HT-29 (cell line): Measurements from ENCODE around the gene FRMPD1. TPM values are rescaled to one million over a fixed set of nuclear protein-coding genes. Genes with fewer than 3 reads are reported as not detected.

Experiments
- DNase-seq: peaks from one replicate; pipeline ENCODE4 v3.0.0-alpha.2; 2015; ENCODE audit warnings: low spot score
- total RNA-seq: library from RNA; depleted of rRNA; stranded (reverse); fragments of >200 nt; shearing (Covaris generic); gene quantifications from 2 replicates; pipeline ENCODE4 v1.2.3, GENCODE V29; 2014

The FRMPD1 gene
- total RNA-seq, 1 experiment from 2014 or later = not detected

- no peak for DNase-seq
Measured at GRCh38 chr9:37679649-37680402, 29.1 kb downstream of the FRMPD1 start.

GRCh38 chr9:37682951-37683350 lies 32.2 kb downstream of the FRMPD1 start:
- DNase-seq = no peak

DNA sequence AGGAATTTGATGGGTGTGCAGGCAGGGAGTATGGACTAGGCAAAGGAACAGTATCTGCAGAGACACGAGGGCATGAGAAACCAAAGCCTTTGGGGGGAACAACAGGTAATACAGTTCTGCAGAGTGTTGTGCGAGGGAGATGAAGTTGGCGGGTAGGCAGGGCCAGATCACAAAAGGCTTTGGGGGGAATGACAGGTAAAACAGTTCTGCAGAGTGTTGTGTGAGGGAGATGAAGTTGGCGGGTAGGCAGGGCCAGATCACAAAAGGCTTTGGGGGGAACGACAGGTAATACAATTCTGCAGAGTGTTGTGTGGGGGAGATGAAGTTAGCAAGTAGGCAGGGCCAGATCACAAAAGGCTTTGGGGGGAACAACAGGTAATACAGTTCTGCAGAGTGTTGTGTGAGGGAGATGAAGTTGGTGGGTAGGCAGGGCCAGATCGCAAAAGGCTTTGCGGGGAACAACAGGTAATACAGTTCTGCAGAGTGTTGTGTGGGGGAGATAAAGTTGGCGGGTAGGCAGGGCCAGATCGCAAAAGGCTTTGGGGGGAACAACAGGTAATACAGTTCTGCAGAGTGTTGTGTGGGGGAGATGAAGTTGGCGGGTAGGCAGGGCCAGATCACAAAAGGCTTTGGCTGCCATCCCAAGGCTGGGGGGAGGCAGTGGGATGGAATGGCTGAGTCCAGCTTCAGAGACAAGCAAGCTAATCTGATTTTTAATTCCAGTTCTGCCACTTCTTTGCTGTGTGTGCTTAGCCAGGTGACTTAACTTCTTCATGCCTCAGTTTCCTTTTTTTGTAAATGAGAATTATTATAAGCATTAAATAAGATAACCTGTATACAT lies 33.0 kb downstream of the FRMPD1 start:
- DNase-seq = no peak

DNA sequence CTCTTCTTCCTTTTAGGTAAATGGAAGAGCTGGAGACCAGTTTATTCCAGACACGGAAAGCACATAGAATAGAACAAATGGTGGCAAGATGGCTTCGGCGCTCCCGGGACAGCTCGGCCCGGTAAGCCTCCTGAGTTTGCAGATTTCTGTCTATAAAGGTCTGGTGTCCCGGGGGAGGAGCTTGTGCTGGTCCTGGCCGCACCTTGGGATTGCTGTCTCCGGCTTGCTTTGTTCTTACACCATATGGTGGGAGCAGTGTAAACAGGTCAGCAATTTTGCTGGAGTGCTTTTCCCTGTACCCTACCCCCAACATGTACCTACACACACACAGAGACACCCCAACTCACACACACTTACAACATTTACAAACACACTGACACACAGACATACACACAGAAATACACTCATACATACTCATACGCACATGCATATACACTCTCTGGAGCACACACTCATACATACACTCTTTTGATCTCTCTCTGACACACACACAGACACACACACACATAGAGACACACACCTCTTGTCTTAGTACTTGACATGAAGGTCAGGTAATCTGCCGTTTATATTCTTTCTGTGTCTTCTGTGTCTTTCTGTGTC lies 42.0 kb downstream of the FRMPD1 start:
- no peak for DNase-seq

DNA sequence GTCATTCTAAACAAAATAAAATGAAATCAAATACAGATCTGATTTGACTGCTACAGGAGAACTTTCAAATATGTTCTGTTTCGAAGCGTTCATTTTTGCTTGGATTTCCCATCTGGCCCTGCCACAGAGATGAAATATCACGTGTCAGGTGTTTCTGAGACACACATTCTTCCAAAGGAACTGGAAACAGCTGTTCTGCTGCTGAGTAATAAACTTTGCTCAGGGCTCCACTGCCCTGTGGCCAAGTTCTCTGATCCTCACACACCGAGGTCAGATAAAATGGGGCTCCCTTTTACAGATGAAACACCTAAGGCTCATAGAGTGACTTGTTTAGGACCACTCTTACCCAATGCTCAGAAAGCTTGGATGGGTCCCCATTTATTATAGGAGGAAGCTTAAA lies 42.5 kb downstream of the FRMPD1 start:
- no peak for DNase-seq

GRCh38 chr9:37694355-37694754 lies 43.6 kb downstream of the FRMPD1 start:
- no peak for DNase-seq

DNA sequence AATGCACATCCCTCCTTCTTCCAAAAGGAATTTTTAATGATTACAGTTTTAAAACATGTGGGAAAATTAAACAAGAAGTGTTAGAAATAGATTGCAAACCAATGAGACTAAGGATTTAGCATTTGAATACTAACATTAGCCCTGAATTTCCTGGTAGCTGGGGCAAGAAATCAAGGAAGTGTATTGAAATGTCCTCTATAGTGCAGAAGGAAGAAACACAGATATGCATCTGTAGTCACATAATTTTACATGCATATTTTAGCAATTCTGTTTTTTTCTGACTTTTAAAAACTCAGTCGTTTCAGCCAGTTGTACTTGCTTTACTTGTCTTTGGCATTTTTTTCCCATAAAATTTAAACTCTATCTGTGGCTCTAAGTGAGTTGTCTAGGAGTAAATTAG lies 45.8 kb downstream of the FRMPD1 start:
- DNase-seq = no peak

- DNase-seq = no peak
Measured at GRCh38 chr9:37700131-37700530, 49.4 kb downstream of the FRMPD1 start.

GRCh38 chr9:37700900-37701299 lies 50.1 kb downstream of the FRMPD1 start:
- DNase-seq = no peak

DNA sequence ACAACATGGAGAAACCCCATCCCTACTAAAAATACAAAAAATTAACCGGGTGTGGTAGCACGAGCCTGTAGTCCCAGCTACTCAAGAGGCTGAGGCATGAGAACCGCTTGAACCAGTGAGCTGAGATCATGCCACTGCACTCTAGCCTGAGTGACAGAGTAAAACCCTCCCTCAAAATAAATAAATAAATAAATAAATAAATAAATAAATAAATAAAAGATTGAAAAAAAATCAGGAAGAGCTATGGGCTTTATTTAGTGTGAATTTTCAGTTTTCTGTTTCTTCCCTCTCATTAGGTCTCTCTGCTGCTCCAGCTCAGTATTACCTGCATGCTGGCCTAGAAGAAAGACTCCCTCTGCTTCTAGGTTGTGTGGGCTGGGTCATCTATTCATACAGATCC lies 55.0 kb downstream of the FRMPD1 start:
- DNase-seq = no peak

DNA sequence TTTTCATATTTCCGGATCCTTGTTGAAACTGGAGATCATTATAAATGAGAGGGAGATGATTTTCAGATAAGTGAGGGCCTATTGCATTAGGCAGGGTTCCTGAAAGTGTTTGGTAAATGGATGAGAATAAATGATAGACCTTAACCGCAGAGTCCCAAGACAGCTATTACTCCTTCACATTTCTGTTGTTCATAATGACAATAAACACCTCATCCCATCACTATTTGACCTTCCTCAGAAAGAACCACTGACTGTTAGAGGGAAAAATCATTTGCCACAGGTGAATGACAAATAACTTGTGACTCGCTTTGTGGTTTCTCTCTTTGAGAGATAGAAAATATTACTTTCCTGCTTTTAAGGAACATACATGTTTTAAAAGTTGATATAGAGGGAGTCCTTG lies 55.5 kb downstream of the FRMPD1 start:
- no peak for DNase-seq

- no peak for DNase-seq
Measured at GRCh38 chr9:37707748-37708147, 57.0 kb downstream of the FRMPD1 start.

- DNase-seq = no peak
Measured at GRCh38 chr9:37710046-37710445, 59.3 kb downstream of the FRMPD1 start.

DNA sequence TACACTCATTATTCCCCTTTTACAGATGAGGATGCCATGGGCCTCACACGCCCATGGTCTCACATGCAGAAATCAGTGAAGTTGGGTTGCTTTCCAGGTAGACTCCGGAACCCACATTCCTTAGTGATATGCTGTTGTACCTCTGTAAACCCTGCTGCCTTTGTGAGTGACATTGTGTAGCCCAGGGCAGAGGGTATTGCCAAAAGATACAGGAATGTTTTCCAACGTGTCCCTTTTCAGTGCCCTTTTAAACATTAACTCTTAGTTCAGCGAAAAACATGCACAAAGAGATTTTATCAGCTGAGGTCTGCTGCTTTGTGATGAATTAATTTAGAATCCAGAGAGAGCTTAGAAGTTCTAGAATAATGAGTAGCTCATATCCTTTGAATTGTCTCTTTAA lies 64.5 kb downstream of the FRMPD1 start:
- no peak for DNase-seq

DNA sequence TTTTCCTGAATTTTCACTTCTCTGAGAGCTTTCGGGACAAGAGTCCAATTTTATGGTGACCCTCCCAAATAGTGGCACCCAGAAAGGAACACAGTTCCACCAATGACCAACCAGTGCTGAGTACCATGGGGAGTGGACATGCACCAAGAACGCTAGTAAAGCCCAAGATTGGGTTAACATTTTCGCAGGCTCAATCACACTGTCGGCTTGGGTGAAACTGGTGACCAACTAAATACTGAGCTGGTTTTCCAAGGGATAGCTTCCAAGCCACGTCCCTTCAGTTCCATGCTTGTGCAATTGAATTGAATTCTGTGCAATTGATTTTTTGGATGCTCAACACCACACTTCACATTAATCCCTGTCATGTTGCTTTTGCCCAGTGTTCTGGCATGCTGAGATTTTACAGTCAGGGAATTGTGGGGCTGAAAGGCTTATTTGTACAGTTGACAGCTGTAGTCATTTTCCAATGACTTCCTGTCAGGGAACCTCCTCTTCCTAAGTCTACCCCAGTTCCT lies 65.3 kb downstream of the FRMPD1 start:
- DNase-seq = no peak

- DNase-seq = no peak
Measured at GRCh38 chr9:37719526-37719925, 68.8 kb downstream of the FRMPD1 start.

DNA sequence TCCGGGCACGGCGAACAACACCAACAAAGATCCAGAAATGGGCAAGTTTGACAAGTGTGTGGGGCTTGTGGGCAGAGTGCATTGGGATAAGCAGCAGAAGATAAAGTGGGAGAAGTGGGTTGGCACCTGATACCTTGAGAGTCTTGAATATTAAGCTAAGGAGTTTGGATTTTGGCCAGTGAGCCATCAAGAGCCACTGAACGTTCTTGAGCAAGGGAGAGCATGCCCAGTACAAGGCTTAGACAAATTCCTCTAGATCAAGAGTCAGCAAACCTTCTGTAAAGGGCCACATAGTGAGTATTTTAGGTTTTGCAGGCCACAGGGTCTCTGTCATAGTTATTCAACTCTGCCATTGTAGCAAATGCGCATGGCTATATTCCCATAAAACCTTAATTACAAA lies 76.3 kb downstream of the FRMPD1 start:
- no peak for DNase-seq

DNA sequence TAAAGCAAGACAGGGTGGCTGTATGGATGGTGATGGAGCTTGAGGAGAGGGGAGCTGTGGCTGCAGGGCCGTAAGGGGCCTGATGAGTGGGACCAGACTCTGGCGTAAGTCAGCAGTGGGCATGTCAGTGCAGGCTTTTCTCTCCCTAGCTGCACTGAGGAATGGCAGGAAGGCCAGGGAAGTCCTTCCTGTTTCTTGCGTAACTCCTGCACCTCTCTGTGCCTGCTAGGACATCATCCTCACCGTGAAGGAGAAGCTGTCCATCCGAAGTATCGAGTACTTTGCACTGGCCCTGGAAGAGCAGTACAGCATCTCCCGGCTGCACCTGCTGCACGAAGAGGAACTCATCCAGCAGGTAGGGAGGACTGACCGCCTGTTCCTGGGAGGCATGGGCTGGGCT lies 78.7 kb downstream of the FRMPD1 start:
- no peak for DNase-seq

DNA sequence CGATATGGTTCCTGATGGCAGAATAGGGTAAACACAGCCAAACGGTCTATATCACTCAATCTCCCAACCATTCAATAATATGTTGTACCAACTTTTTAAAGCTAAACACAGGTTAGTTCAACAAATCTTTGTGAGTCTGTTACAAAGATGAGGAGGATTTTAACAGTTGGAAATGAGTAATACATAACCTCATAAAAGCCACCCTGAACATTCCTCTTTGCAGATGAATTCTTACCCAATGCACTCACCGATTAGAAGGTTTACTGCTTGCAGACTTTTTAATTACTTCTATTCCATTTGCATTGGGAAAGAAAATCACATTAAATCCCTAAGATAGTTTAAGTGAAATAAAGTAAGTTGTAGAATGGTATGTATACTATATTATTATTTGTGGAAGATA lies 79.5 kb downstream of the FRMPD1 start:
- DNase-seq = no peak

DNA sequence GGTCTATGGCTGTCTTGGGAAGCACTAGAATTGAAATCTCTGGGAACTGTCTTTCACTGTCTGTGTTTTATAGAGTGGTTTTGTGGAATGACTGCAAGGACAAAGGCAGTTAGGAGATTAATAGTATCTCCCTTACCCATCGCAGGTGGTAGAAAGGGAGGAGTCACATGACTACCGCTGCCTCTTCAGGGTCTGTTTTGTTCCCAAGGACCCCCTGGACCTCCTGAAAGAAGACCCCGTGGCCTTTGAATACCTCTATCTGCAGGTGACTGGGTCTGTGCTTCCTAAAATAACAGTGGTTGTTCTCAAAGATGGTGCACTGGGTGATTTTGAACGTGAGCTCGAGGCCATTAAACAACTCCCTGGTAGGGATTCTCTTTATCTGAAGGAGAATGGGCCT lies 80.1 kb downstream of the FRMPD1 start:
- no peak for DNase-seq

DNA sequence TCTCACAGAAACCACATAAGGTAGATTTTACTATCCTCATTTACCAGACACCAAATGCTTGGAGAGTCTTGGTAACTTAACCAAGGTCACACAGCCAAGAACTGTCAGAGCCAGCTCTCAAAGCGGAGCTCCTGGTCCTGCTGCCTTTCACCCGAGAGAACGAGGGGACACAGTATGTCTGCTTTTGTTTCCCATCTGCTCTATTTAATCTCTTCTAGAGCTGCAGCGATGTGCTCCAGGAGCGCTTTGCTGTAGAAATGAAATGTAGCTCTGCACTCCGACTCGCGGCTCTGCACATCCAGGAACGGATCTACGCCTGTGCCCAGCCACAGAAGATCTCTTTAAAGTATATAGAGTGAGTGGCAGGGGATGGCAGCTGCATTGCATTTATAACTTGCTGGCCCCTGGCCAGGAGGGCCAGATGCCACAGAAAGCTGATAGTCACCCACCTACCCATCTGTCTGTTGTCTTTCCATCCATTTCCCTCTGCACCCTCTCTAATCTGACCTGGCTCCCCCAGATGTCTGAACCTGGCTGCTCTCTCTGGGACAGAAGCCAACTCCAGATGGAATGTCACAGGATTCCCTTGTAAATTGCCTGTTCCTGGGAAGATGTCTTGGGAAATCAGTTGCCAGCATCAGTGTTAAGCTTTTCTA lies 81.5 kb downstream of the FRMPD1 start:
- DNase-seq = no peak

- no peak for DNase-seq
Measured at GRCh38 chr9:37732952-37733351, 82.2 kb downstream of the FRMPD1 start.
